ES-I3 (cell line): ENCODE measurements around the gene SMARCB1.
A peak's percentile ranks its signal among the peaks of the same experiment; 100 is the strongest.
"Not testable (repeated sequence)": the region's sequence is repeated elsewhere in the genome, so short reads cannot be mapped to it uniquely, and the experiment has no call there.

Experiments
- H3K36me3 ChIP-seq: 2 replicates; pipeline ENCODE4 v1.6.1; 2013; ENCODE audit warnings: mild to moderate bottlenecking, low read length, control low read depth, moderate library complexity; ENCODE audit not compliant: insufficient read depth
- H3K4me1 ChIP-seq: 2 replicates; pipeline ENCODE4 v1.6.1; 2013; ENCODE audit warnings: mild to moderate bottlenecking, control low read depth, low read length; ENCODE audit not compliant: insufficient read depth
- H3K9ac ChIP-seq: 2 replicates; pipeline ENCODE4 v1.6.1; 2013; ENCODE audit warnings: low read depth, mild to moderate bottlenecking, low read length, moderate library complexity
- H3K9me3 ChIP-seq: 2 replicates; pipeline ENCODE4 v1.6.1; 2013; ENCODE audit warnings: mild to moderate bottlenecking, low read length, moderate library complexity; ENCODE audit not compliant: control insufficient read depth, insufficient read depth

Gene SMARCB1

GRCh38 chr22:23858484-23858815 is 71.7 kb downstream of the SMARCB1 start:
- H3K9me3 ChIP-seq, result no peaks in the 10 kb centered on the region
- H3K36me3 ChIP-seq, result no peaks in the 10 kb centered on the region
- peaks cover 7% of the 10 kb centered on the region; the same call in 1 of the 2 replicates for H3K4me1 ChIP-seq
- peak overlapping the region; percentile 61; the same call in 1 of the 2 replicates for H3K9ac ChIP-seq

GRCh38 chr22:23859201-23859600 is 72.4 kb downstream of the SMARCB1 start:
- Histone ChIP-seq H3K36me3 (no peaks in the 10 kb centered on the region), H3K4me1 (peaks cover 7% of the 10 kb centered on the region; the same call in 1 of the 2 replicates), H3K9me3 (no peaks in the 10 kb centered on the region), H3K9ac (no peak overlapping the region)

GRCh38 chr22:23860187-23860586 is 73.4 kb downstream of the SMARCB1 start:
- H3K4me1 ChIP-seq, H3K36me3 ChIP-seq, H3K9ac ChIP-seq, H3K9me3 ChIP-seq: not testable (repeated sequence)

GRCh38 chr22:23862103-23862502 is 75.3 kb downstream of the SMARCB1 start:
- no peaks in the 10 kb centered on the region for H3K9me3 ChIP-seq
- no peaks in the 10 kb centered on the region for H3K36me3 ChIP-seq
- H3K4me1 ChIP-seq, result peaks cover 7% of the 10 kb centered on the region; the same call in 1 of the 2 replicates
- no peak overlapping the region for H3K9ac ChIP-seq

- H3K9ac ChIP-seq, H3K9me3 ChIP-seq, H3K4me1 ChIP-seq, H3K36me3 ChIP-seq: not testable (repeated sequence)
Observed at GRCh38 chr22:23864499-23865154, 77.9 kb downstream of the SMARCB1 start.

- Histone ChIP-seq H3K9me3 (no peaks in the 10 kb centered on the region), H3K36me3 (peaks cover 7% of the 10 kb centered on the region; the same call in 1 of the 2 replicates), H3K4me1 (no peaks in the 10 kb centered on the region), H3K9ac (no peak overlapping the region)
Observed at GRCh38 chr22:23868580-23868979, 81.8 kb downstream of the SMARCB1 start.

- H3K4me1 ChIP-seq, result peaks cover 7% of the 10 kb centered on the region; the same call in 1 of the 2 replicates
- H3K9me3 ChIP-seq, result no peaks in the 10 kb centered on the region
- no peak overlapping the region for H3K9ac ChIP-seq
- H3K36me3 ChIP-seq, result no peaks in the 10 kb centered on the region; the same call in 1 of the 2 replicates
Observed at GRCh38 chr22:23874871-23875270, 88.1 kb downstream of the SMARCB1 start.

- no peaks in the 10 kb centered on the region for H3K9me3 ChIP-seq
- H3K4me1 ChIP-seq, result peaks cover 7% of the 10 kb centered on the region; the same call in 1 of the 2 replicates
- no peaks in the 10 kb centered on the region; the same call in 1 of the 2 replicates for H3K36me3 ChIP-seq
- H3K9ac ChIP-seq, result no peak overlapping the region
Observed at GRCh38 chr22:23875801-23876200, 89.0 kb downstream of the SMARCB1 start.

- no peaks in the 10 kb centered on the region for H3K9me3 ChIP-seq
- no peaks in the 10 kb centered on the region; the same call in 1 of the 2 replicates for H3K36me3 ChIP-seq
- peaks cover 7% of the 10 kb centered on the region; the same call in 1 of the 2 replicates for H3K4me1 ChIP-seq
- H3K9ac ChIP-seq, result no peak overlapping the region
Observed at GRCh38 chr22:23877566-23877965, 90.8 kb downstream of the SMARCB1 start.

GRCh38 chr22:23878219-23878618 is 91.5 kb downstream of the SMARCB1 start:
- no peak overlapping the region for H3K9ac ChIP-seq
- no peaks in the 10 kb centered on the region; the same call in 1 of the 2 replicates for H3K36me3 ChIP-seq
- H3K4me1 ChIP-seq, result peaks cover 7% of the 10 kb centered on the region; the same call in 1 of the 2 replicates
- no peaks in the 10 kb centered on the region for H3K9me3 ChIP-seq

- H3K9ac ChIP-seq, result no peak overlapping the region
- H3K9me3 ChIP-seq, result peaks cover 3% of the 10 kb centered on the region; the same call in 1 of the 2 replicates
- H3K4me1 ChIP-seq, result peaks cover 7% of the 10 kb centered on the region; the same call in 1 of the 2 replicates
- no peaks in the 10 kb centered on the region; the same call in 1 of the 2 replicates for H3K36me3 ChIP-seq
Observed at GRCh38 chr22:23882370-23882769, 95.6 kb downstream of the SMARCB1 start.

- peaks cover 3% of the 10 kb centered on the region; the same call in 1 of the 2 replicates for H3K9me3 ChIP-seq
- no peak overlapping the region for H3K9ac ChIP-seq
- peaks cover 5% of the 10 kb centered on the region; the same call in 1 of the 2 replicates for H3K4me1 ChIP-seq
- H3K36me3 ChIP-seq, result no peaks in the 10 kb centered on the region
Observed at GRCh38 chr22:23883658-23884057, 96.9 kb downstream of the SMARCB1 start.

GRCh38 chr22:23884140-23884539 is 97.4 kb downstream of the SMARCB1 start:
- H3K9me3 ChIP-seq, result peaks cover 3% of the 10 kb centered on the region; the same call in 1 of the 2 replicates
- H3K9ac ChIP-seq, result no peak overlapping the region
- no peaks in the 10 kb centered on the region for H3K36me3 ChIP-seq
- peaks cover 6% of the 10 kb centered on the region; the same call in 1 of the 2 replicates for H3K4me1 ChIP-seq
